AG04450 (cell line): Measurements from ENCODE around the gene ANP32B. TPM values are rescaled to one million over a fixed set of nuclear protein-coding genes. Genes with fewer than 3 reads are reported as not detected.
A peak's percentile ranks its signal among the peaks of the same experiment; 100 is the strongest.
"Not testable (repeated sequence)": the region's sequence is repeated elsewhere in the genome, so short reads cannot be mapped to it uniquely, and the experiment has no call there.

Experiments
- CTCF ChIA-PET: fragments of 300-600, 350-600 bp; formaldehyde crosslinking; extraction: SDS; loops from one replicate; lab custom pipeline; 2022; ENCODE audit warnings: antibody characterized with exemption, inconsistent platforms; lab: Charles Lee
- POLR2A ChIA-PET: fragments of 350-600 bp; formaldehyde crosslinking; extraction: SDS; loops from one replicate; lab custom pipeline; 2021; ENCODE audit warnings: antibody characterized with exemption, inconsistent platforms; lab: Yijun Ruan, JAX
- DNase-seq: peaks from one replicate; pipeline ENCODE4 v3.0.0-alpha.2; 2011; ENCODE audit warnings: low read depth, low spot score
- H3K27ac ChIP-seq: one replicate; pipeline ENCODE4 v1.5.1; 2012; ENCODE audit warnings: low read depth, low read length, control low read depth
- H3K27me3 ChIP-seq: one replicate; pipeline ENCODE4 v1.6.0; 2012; ENCODE audit warnings: low read length; ENCODE audit not compliant: control insufficient read depth, insufficient read depth
- H3K4me3 ChIP-seq: 2 replicates; pipeline ENCODE4 v1.5.1; 2011; ENCODE audit warnings: mild to moderate bottlenecking, low read depth, low read length, control low read depth
- H3K9me3 ChIP-seq: 2 replicates; pipeline ENCODE4 v1.5.1; 2012; ENCODE audit warnings: low read length; ENCODE audit not compliant: control insufficient read depth, insufficient read depth
- polyA plus RNA-seq: library from polyadenylated mRNA; depleted of rRNA; stranded (reverse); fragments of >200 nt; gene quantifications from 2 replicates; pipeline ENCODE4 v1.2.3, GENCODE V29; 2011
- TF ChIP-seq, protein P1 (sequence below): IDR thresholded peaks from 2 replicates; pipeline ENCODE4 v1.5.1; 2011; ENCODE audit warnings: low read depth, low read length, control low read depth, inconsistent platforms

ANP32B gene
- polyA plus RNA-seq, 1 experiment, result 59.0 TPM

DNA sequence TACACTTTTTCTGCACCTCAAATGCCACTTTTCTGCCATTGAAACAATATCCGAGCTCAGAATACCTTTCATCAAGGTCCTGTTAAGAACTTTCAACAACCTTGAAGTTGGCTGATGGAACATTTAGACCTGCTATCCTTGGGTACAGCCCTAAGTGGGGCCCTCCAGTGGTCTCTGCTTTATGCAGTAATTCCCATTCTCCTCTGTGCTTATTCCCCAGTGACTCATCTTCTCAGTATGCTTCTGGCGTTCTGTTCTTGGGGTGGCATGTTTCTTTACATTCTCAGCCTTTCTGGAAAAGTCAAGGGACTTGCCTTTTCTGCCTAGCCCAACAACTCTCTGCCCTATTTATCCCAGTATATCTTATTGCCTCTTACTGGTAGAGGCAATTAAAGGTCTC is 7.1 kb downstream of the ANP32B start:
- Histone ChIP-seq H3K4me3 (no peak overlapping the region), H3K9me3 (peaks cover 1% of the 10 kb centered on the region; the same call in 1 of the 2 replicates), H3K27me3 (no peaks in the 10 kb centered on the region), H3K27ac (peak overlapping the region; percentile 43)
- TF ChIP-seq, protein P1, sequence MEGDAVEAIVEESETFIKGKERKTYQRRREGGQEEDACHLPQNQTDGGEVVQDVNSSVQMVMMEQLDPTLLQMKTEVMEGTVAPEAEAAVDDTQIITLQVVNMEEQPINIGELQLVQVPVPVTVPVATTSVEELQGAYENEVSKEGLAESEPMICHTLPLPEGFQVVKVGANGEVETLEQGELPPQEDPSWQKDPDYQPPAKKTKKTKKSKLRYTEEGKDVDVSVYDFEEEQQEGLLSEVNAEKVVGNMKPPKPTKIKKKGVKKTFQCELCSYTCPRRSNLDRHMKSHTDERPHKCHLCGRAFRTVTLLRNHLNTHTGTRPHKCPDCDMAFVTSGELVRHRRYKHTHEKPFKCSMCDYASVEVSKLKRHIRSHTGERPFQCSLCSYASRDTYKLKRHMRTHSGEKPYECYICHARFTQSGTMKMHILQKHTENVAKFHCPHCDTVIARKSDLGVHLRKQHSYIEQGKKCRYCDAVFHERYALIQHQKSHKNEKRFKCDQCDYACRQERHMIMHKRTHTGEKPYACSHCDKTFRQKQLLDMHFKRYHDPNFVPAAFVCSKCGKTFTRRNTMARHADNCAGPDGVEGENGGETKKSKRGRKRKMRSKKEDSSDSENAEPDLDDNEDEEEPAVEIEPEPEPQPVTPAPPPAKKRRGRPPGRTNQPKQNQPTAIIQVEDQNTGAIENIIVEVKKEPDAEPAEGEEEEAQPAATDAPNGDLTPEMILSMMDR, result peak; percentile 56
- CTCF ChIA-PET, result interaction anchor here (3.4 kb wide), 1 partner anchor 67 kb away, joined by 17 read pairs; the partner anchor contains the start of gene TRMO
- POLR2A ChIA-PET, result interaction anchor here (1.5 kb wide), 1 partner anchor 68 kb away, joined by 3 read pairs; the partner anchor contains the start of gene TRMO
- peak; percentile 42 for DNase-seq

DNA sequence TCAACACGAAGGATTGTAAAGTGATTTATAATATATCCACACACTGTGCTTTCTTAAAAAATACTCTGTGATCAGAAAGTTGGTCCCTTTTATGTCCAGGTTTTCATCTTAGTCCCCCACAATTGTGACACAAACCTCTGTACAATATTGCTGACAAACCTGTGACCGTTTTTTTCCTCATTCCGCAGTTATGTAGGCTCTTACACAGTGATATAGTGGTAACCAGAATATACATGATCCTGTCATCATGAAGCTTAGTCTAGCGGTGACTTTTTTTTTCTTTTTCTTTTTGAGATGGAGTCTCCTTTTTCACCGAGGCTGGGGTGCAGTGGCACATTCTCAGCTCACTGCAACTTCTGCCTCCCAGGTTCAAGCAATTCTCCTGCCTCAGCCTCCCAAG is 8.7 kb downstream of the ANP32B start:
- TF ChIP-seq, protein P1, result no peak
- DNase-seq, result no peak
- no peaks in the 10 kb centered on the region for H3K27me3 ChIP-seq
- ChIA-PET POLR2A (no interaction called here), CTCF (interaction anchor here (3.4 kb wide), 1 partner anchor 69 kb away, joined by 17 read pairs; the partner anchor contains the start of gene TRMO)
- no peaks in the 10 kb centered on the region for H3K9me3 ChIP-seq
- no peak overlapping the region for H3K27ac ChIP-seq
- no peak overlapping the region for H3K4me3 ChIP-seq

DNA sequence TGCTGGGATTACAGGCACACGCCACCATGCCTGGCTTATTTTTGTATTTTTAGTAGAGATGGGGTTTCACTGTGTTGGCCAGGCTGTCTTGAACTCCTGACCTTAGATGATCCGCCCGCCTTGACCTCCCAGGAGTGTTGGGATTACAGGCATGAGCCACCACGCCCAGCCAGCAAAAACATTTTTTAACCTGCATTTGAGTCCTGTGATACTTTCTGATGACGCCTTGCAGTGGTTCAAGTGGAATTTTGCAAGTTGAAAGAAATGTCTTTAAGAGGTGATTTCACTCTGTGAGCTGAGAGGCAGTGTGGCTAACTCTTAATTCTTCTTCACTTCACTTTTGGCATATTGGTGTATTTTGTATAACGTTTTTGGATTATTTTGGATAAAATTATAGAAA is 9.1 kb downstream of the ANP32B start:
- ChIA-PET POLR2A (no interaction called here), CTCF (interaction anchor here (0.9 kb wide), 1 partner anchor 42 kb away, joined by 3 read pairs; no protein-coding TSS in a partner anchor)
- no peaks in the 10 kb centered on the region for H3K9me3 ChIP-seq
- no peak overlapping the region for H3K27ac ChIP-seq
- no peak overlapping the region for H3K4me3 ChIP-seq
- TF ChIP-seq, protein P1, result no peak
- no peaks in the 10 kb centered on the region for H3K27me3 ChIP-seq
- no peak for DNase-seq

DNA sequence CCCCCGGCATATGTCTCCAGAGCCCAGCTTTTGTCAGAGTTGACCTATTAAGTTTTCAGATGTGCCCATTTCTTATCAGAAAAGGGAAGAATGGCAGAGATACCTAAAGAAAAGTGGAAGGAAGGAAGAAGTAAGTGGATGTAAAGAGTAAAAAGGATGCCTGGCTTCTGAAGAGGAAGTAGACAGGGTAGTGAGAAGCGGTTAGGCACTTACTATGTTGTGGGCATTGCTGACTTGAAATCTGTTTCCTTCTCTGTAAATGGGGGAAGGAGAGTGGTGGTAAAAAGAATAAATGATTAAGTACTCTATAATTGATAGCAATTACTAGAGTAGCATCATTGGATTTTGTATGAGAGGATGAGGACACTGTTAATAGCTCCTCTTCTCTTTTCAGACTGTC is 9.9 kb downstream of the ANP32B start:
- no peak overlapping the region for H3K4me3 ChIP-seq
- no peaks in the 10 kb centered on the region for H3K27me3 ChIP-seq
- H3K9me3 ChIP-seq, result no peaks in the 10 kb centered on the region
- ChIA-PET POLR2A (no interaction called here), CTCF (interaction anchor here (0.9 kb wide), 2 partner anchors 41 to 42 kb away, joined by 3 read pairs; no protein-coding TSS in a partner anchor)
- H3K27ac ChIP-seq, result no peak overlapping the region
- TF ChIP-seq, protein P1, result no peak
- DNase-seq, result no peak

DNA sequence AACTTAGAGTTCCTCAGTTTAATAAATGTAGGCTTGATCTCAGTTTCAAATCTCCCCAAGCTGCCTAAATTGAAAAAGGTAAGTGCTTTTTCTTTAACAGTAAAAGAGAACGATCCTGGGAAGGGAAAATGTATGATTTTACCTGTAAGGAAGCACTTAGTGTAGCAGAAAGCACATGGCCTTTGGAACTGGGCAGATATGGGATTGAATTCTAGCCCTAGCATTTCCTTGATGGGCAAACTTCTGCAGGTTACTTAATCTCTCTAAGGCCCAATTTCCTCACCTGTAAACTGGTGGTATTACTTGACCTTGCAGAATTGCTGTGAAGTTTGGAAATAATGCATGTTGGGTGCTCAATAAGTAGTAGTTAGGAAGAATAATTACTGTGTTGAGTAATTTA is 11.6 kb downstream of the ANP32B start:
- Histone ChIP-seq H3K27ac (no peak overlapping the region), H3K4me3 (no peak overlapping the region), H3K27me3 (no peaks in the 10 kb centered on the region), H3K9me3 (no peaks in the 10 kb centered on the region)
- CTCF ChIA-PET, result interaction anchor here (1.0 to 1.1 kb wide), 2 partner anchors 71 to 72 kb away, joined by 3 to 5 read pairs; partner anchors contain the start of gene TRMO
- no peak for DNase-seq
- POLR2A ChIA-PET, result no interaction called here
- TF ChIP-seq, protein P1, result no peak

DNA sequence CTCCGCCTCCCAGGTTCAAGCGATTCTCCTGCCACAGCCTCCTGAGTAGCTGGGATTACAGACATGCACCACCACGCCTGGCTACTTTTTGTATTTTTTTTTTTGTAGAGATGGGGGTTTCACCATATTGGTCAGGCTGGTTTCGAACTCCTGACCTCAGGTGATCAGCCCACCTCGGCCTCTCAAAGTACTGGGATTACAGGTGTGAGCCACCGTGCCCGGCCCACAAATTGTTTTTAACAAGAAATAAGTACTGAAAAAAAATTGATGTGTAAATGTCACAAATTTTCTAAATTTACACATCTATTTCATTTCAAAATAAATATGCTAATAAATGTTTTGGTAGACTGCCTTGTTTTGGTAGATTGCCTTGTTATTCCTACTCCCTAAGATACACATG is 13.5 kb downstream of the ANP32B start:
- H3K9me3 ChIP-seq, H3K27ac ChIP-seq, POLR2A ChIA-PET, H3K4me3 ChIP-seq, DNase-seq, H3K27me3 ChIP-seq: not testable (repeated sequence)
- CTCF ChIA-PET, result interaction anchor here (0.5 to 2.0 kb wide), 4 partner anchors 9 to 1679 kb away, joined by 3 to 9 read pairs (median 4); no protein-coding TSS in a partner anchor
